Trophoblast cell (in vitro differentiated cells and primary cell): ENCODE results near the gene PPP2R5D.

Experiments
- DNase-seq, 2 donors: peaks; one replicate each; pipeline ENCODE4 v3.0.0-alpha.2; 2016
- H2AFZ ChIP-seq: 2 replicates; pipeline ENCODE4 v1.6.1; 2013; ENCODE audit warnings: low read length, moderate library complexity, mild to moderate bottlenecking; ENCODE audit not compliant: insufficient read depth, poor library complexity
- H2AK5ac ChIP-seq: 2 replicates; pipeline ENCODE4 v1.6.1; 2013; ENCODE audit warnings: mild to moderate bottlenecking, low read length
- H2BK120ac ChIP-seq: 2 replicates; pipeline ENCODE4 v1.6.1; 2013; ENCODE audit warnings: low read length, mild to moderate bottlenecking, moderate library complexity; ENCODE audit not compliant: insufficient read depth, poor library complexity
- H2BK12ac ChIP-seq: 2 replicates; pipeline ENCODE4 v1.6.1; 2013; ENCODE audit warnings: mild to moderate bottlenecking, low read length, moderate library complexity
- H2BK5ac ChIP-seq: 2 replicates; pipeline ENCODE4 v1.6.1; 2013; ENCODE audit warnings: low read length, low read depth, moderate library complexity, mild to moderate bottlenecking; ENCODE audit not compliant: poor library complexity
- H3K14ac ChIP-seq: 2 replicates; pipeline ENCODE4 v1.6.1; 2013; ENCODE audit warnings: mild to moderate bottlenecking, low read length
- H3K18ac ChIP-seq: 2 replicates; pipeline ENCODE4 v1.6.1; 2013; ENCODE audit warnings: mild to moderate bottlenecking, low read length
- H3K23ac ChIP-seq: 2 replicates; pipeline ENCODE4 v1.6.1; 2013; ENCODE audit warnings: low read length
- H3K27ac ChIP-seq: 2 replicates; pipeline ENCODE4 v1.5.1; 2013; ENCODE audit warnings: low read depth, mild to moderate bottlenecking, inconsistent platforms, low read length, moderate library complexity
- H3K27me3 ChIP-seq: 2 replicates; pipeline ENCODE4 v1.6.1; 2013; ENCODE audit warnings: inconsistent platforms, mild to moderate bottlenecking, low read length, moderate library complexity; ENCODE audit not compliant: insufficient read depth
- H3K36me3 ChIP-seq, 2 experiments: 1 replicate in 1 of 2; 2 replicates in 1 of 2; pipeline ENCODE4 v1.6.1; 2013; ENCODE audit warnings: low read length in 2 of 2, mild to moderate bottlenecking in 2 of 2, moderate library complexity in 1 of 2; ENCODE audit not compliant: insufficient read depth in 2 of 2, control insufficient read depth in 1 of 2
- H3K4ac ChIP-seq: 2 replicates; pipeline ENCODE4 v1.6.1; 2013; ENCODE audit warnings: low read depth, mild to moderate bottlenecking, low read length, moderate library complexity
- H3K4me1 ChIP-seq, 2 experiments: 1 replicate in 1 of 2; 2 replicates in 1 of 2; pipeline ENCODE4 v1.6.1; 2013; ENCODE audit warnings: low read length in 2 of 2, mild to moderate bottlenecking in 2 of 2, moderate library complexity in 1 of 2; ENCODE audit not compliant: insufficient read depth in 2 of 2, control insufficient read depth in 1 of 2
- H3K4me2 ChIP-seq: 2 replicates; pipeline ENCODE4 v1.6.1; 2013; ENCODE audit warnings: inconsistent platforms, mild to moderate bottlenecking, low read length, moderate library complexity
- H3K4me3 ChIP-seq: 2 replicates; pipeline ENCODE4 v1.5.1; 2013; ENCODE audit warnings: mild to moderate bottlenecking, low read depth, low read length, inconsistent platforms
- H3K79me1 ChIP-seq: one replicate; pipeline ENCODE4 v1.6.1; 2013; ENCODE audit warnings: low read length
- H3K79me2 ChIP-seq: 2 replicates; pipeline ENCODE4 v1.6.1; 2013; ENCODE audit warnings: low read length, mild to moderate bottlenecking; ENCODE audit not compliant: control insufficient read depth, insufficient read depth, poor library complexity
- H3K9ac ChIP-seq: 2 replicates; pipeline ENCODE4 v1.6.1; 2013; ENCODE audit warnings: mild to moderate bottlenecking, low read length
- H3K9me3 ChIP-seq: 2 replicates; pipeline ENCODE4 v1.6.1; 2013; ENCODE audit warnings: low read depth, mild to moderate bottlenecking, control low read depth, inconsistent platforms, low read length; ENCODE audit not compliant: insufficient read depth
- H4K12ac ChIP-seq: 2 replicates; pipeline ENCODE4 v1.6.1; 2013; ENCODE audit warnings: low read depth, mild to moderate bottlenecking, low read length, moderate library complexity
- H4K8ac ChIP-seq: 2 replicates; pipeline ENCODE4 v1.6.1; 2013; ENCODE audit warnings: low read depth, mild to moderate bottlenecking, low read length, moderate library complexity
- H4K91ac ChIP-seq: one replicate; pipeline ENCODE4 v1.6.1; 2013; ENCODE audit warnings: low read depth, mild to moderate bottlenecking, low read length, moderate library complexity
- WGBS: extraction: QIAGEN DNeasy Blood & Tissue Kit; methylation state at CpG from one replicate; pipeline ENCODE4 v1.1.7; 2013; ENCODE audit warnings: missing lambda C conversion rate; ENCODE audit not compliant: insufficient read length, insufficient coverage; ENCODE audit errors: extremely low coverage; 5-methylcytosine and 5-hydroxymethylcytosine counted together

Gene PPP2R5D

GRCh38 chr6:43060755-43061633, 76.6 kb downstream of the PPP2R5D start:
- H3K79me1 ChIP-seq, result peaks cover 14% of the 10 kb centered on the region
- no peak overlapping the region for H3K23ac ChIP-seq
- peak overlapping the region; percentile 16 for H2BK12ac ChIP-seq
- H3K4ac ChIP-seq, result peak overlapping the region; percentile 29
- DNase-seq, result no peak
- H3K4me2 ChIP-seq, result peak overlapping the region; percentile 85
- H4K12ac ChIP-seq, result no peak overlapping the region
- H3K27me3 ChIP-seq, result no peaks in the 10 kb centered on the region
- peak overlapping the region; percentile 31 for H2AFZ ChIP-seq
- peak overlapping the region; percentile 70 for H3K18ac ChIP-seq
- peak overlapping the region; percentile 65 for H2BK120ac ChIP-seq
- H4K91ac ChIP-seq, result peak overlapping the region; percentile 83
- no peak overlapping the region for H2BK5ac ChIP-seq
- peaks cover 10 to 11% of the 10 kb centered on the region in 2 experiments for H3K4me1 ChIP-seq
- peak overlapping the region; percentile 49 for H2AK5ac ChIP-seq
- no CpG with 5 or more reads among the region's 12 CpGs for WGBS
- peak overlapping the region; percentile 8 for H3K9ac ChIP-seq
- peaks cover 4% of the 10 kb centered on the region for H3K79me2 ChIP-seq
- H4K8ac ChIP-seq, result no peak overlapping the region
- H3K36me3 ChIP-seq, result peaks cover 10 to 23% of the 10 kb centered on the region in 2 experiments
- no peaks in the 10 kb centered on the region for H3K9me3 ChIP-seq
- peak overlapping the region; percentile 8 for H3K14ac ChIP-seq
- no peak overlapping the region for H3K27ac ChIP-seq
- no peak overlapping the region for H3K4me3 ChIP-seq

- peaks cover 14% of the 10 kb centered on the region for H3K79me1 ChIP-seq
- H3K4me1 ChIP-seq, result peaks cover 9 to 11% of the 10 kb centered on the region in 2 experiments
- WGBS, result no CpG with 5 or more reads among the region's 2 CpGs
- no peak overlapping the region for H2BK5ac ChIP-seq
- H3K4me2 ChIP-seq, result no peak overlapping the region
- no peak overlapping the region for H4K91ac ChIP-seq
- H2BK12ac ChIP-seq, result no peak overlapping the region
- H2AFZ ChIP-seq, result no peak overlapping the region
- no peak overlapping the region for H3K18ac ChIP-seq
- H3K9ac ChIP-seq, result no peak overlapping the region
- H4K12ac ChIP-seq, result no peak overlapping the region
- no peaks in the 10 kb centered on the region for H3K9me3 ChIP-seq
- H3K23ac ChIP-seq, result no peak overlapping the region
- H3K14ac ChIP-seq, result no peak overlapping the region
- H3K79me2 ChIP-seq, result peaks cover 4% of the 10 kb centered on the region
- peaks cover 17 to 28% of the 10 kb centered on the region in 2 experiments for H3K36me3 ChIP-seq
- DNase-seq, result no peak
- no peak overlapping the region for H3K4me3 ChIP-seq
- H3K4ac ChIP-seq, result no peak overlapping the region
- no peak overlapping the region for H4K8ac ChIP-seq
- no peak overlapping the region for H2BK120ac ChIP-seq
- no peaks in the 10 kb centered on the region for H3K27me3 ChIP-seq
- no peak overlapping the region for H2AK5ac ChIP-seq
- H3K27ac ChIP-seq, result no peak overlapping the region
These were observed 77.5 kb downstream of the PPP2R5D start for GRCh38 chr6:43061861-43062260.
